ENCODE results near the gene MR1. TPM values are rescaled to one million over a fixed set of nuclear protein-coding genes. Genes with fewer than 3 reads are reported as not detected.

MR1 gene
- total RNA-seq = 10.2 TPM

DNA sequence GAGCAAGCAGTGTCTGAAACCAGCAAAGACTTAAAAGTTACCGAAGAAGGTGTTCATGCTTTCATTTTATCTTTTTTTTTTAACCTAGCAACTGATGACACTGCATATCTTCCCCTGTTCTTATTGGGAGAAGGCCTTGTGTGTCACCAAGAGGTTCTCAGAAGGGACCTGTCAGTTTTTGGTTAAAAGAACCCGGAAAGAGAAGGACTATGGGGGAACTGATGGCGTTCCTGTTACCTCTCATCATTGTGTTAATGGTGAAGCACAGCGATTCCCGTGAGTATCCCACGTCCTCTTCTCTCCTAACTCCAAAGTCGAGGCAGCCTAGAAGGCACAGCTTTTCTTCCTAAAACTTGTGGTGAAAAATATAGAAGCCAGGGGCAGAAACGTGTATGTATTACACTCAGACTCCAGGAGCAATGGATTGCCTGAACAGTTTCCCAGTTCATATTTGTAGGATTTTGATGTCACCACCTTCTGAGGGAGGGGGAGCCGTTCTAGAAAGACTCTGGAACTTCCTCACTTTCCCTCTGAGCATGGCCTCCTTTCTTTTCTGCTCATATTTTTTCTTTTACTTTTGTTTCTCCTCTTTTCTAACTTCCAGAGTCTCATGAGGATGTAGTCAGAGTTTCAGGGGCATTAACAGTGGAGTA, at the start of gene MR1:
Gene MR1 (plus strand): TSS at position 185 of the 653 bp plus-strand sequence. CDS start 25 bp downstream, at position 210.

DNA sequence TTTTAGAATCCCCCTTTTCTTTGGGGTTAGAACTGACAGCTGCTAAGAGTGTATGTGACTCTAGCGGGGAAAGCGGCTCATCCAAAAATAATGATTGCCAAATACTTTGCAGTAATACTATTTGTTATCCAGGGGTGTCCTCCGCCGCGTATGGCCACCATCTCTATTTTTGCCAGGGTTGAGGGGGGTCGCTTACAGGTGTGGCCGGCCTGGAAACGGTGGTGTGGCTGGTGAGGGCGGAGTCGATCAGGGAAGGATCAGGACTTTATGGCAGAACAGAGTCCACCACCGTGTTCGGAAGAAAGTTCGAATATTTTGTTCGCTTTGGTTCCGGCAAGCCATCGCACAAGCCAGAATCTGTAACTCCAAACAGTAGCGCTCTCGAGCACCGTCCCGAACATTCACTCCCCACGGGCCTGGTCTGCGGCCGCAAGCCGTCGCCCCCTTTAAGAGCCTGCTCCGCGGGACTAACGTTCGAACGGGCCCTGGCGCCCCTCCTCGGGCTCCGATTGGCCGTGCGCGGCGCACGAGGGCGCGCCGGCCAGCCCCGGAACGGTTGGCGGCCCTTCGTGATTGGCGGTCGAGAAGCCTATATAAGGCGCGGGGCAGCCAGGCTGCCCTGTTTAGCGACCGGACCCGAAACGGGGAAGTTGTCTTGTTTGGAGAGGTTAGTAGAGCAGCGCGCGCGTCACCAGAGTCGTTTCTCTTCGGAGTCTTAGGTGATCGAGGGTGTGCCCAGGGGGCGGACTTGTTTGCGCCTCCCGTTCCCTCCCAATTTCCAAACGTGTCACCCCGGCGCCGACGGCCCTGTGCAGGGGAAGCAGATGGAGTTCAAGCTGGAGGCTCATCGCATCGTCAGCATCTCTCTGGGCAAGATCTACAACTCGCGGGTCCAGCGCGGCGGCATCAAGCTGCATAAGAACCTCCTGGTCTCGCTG, 54.6 kb downstream of the MR1 start, which contains the start of gene IER5:
Gene IER5 (plus strand): TSS at position 622 of the 938 bp plus-strand sequence. CDS start 203 bp downstream, at position 825.

Other genes with a start within 250 kb of the MR1 start
- gene KIAA1614, start 121.1 kb upstream of the MR1 start, total RNA-seq = 9.5 TPM
- 30.9 TPM for gene STX6, start 11.1 kb upstream of the MR1 start, total RNA-seq
- 9.8 TPM for gene IER5, start 54.7 kb downstream of the MR1 start, total RNA-seq

Data from metanephros (tissue), 1 donor.